Measurements from ENCODE around the gene SSNA1. TPM values are rescaled to one million over a fixed set of nuclear protein-coding genes. Genes with fewer than 3 reads are reported as not detected.

SSNA1 gene
- total and polyA plus RNA-seq, 4 experiments from 2014 or later: 48.6 to 161 (median 83.1) TPM

- ChIA-PET CTCF (ENCODE audit: partially characterized antibody) (no interaction called here), POLR2A (ENCODE audit: partially characterized antibody) (no interaction called here)
- no peak overlapping the region for H3K4me3 Mint-ChIP-seq
- no peak overlapping the region for H3K27ac Mint-ChIP-seq
- H3K9me3 Mint-ChIP-seq: no peaks in the 10 kb centered on the region
- H3K27me3 Mint-ChIP-seq: peaks cover 3 to 6% of the 10 kb centered on the region in 2 donors
- H3K36me3 ChIP-seq (ENCODE audit: insufficient read depth, low read length): no peaks in the 10 kb centered on the region
- H3K36me3 Mint-ChIP-seq: no peaks in the 10 kb centered on the region
- DNase-seq: peak in 1 of 5 donors; percentile 5
- no peak overlapping the region for H3K27ac ChIP-seq (ENCODE audit: low read depth, low read length)
- H3K27me3 ChIP-seq (ENCODE audit: insufficient read depth, low read length): no peaks in the 10 kb centered on the region
- no peaks in the 10 kb centered on the region for H3K9me3 ChIP-seq (ENCODE audit: control insufficient read depth in 1 of 2, low read length in 2 of 2)
- H3K4me1 Mint-ChIP-seq: peaks cover 0 to 8% (median 0%) of the 10 kb centered on the region in 4 donors
- intact Hi-C loops (cut with micrococcal nuclease): no loop called here
- H3K4me3 ChIP-seq (ENCODE audit: low read length in 2 of 2): no peak overlapping the region
- no peaks in the 10 kb centered on the region for H3K4me1 ChIP-seq (ENCODE audit: insufficient read depth, low read length)
Observed at GRCh38 chr9:137148661-137149060, 39.8 kb upstream of the SSNA1 start.

DNA sequence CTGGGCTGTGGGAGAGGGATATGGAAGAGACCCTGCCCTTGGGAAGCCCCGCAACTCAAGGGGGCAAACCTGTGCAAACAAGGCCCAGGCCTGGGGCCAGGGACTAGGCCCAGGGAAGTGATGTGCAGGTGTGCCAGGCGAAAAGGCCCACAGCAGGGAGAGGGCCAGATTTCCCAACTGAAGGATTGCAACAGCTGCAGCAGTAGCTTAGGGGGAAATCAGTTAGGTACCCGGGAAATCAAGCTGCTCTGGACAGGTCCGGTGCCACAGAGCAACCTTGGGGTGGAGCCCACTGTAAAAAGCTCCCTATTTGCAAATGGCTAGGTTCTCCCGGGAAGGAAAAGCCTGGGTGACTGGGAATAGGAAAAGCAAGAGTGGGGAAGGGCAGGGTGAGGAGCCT lies 39.1 kb upstream of the SSNA1 start:
- Histone ChIP-seq H3K9me3 (ENCODE audit: control insufficient read depth in 1 of 2, low read length in 2 of 2) (no peaks in the 10 kb centered on the region), H3K27me3 (ENCODE audit: insufficient read depth, low read length) (no peaks in the 10 kb centered on the region), H3K36me3 (ENCODE audit: insufficient read depth, low read length) (no peaks in the 10 kb centered on the region), H3K27ac (ENCODE audit: low read depth, low read length) (no peak overlapping the region), H3K4me1 (ENCODE audit: insufficient read depth, low read length) (no peaks in the 10 kb centered on the region), H3K4me3 (ENCODE audit: low read length in 2 of 2) (no peak overlapping the region)
- CTCF ChIA-PET (ENCODE audit: partially characterized antibody): interaction anchor here (0.7 kb wide), 1 partner anchor 78 kb away, joined by 3 read pairs; the partner anchor contains the start of gene RNF224
- Mint-ChIP-seq H3K9me3 (no peaks in the 10 kb centered on the region), H3K4me1 (peaks cover 0 to 8% (median 0%) of the 10 kb centered on the region in 4 donors), H3K27ac (no peak overlapping the region), H3K4me3 (no peak overlapping the region), H3K36me3 (no peaks in the 10 kb centered on the region), H3K27me3 (peaks cover 3% of the 10 kb centered on the region in 2 donors)
- intact Hi-C loops (cut with micrococcal nuclease): no loop called here
- peak in 1 of 5 donors; percentile 14 for DNase-seq
- POLR2A ChIA-PET (ENCODE audit: partially characterized antibody): no interaction called here

DNA sequence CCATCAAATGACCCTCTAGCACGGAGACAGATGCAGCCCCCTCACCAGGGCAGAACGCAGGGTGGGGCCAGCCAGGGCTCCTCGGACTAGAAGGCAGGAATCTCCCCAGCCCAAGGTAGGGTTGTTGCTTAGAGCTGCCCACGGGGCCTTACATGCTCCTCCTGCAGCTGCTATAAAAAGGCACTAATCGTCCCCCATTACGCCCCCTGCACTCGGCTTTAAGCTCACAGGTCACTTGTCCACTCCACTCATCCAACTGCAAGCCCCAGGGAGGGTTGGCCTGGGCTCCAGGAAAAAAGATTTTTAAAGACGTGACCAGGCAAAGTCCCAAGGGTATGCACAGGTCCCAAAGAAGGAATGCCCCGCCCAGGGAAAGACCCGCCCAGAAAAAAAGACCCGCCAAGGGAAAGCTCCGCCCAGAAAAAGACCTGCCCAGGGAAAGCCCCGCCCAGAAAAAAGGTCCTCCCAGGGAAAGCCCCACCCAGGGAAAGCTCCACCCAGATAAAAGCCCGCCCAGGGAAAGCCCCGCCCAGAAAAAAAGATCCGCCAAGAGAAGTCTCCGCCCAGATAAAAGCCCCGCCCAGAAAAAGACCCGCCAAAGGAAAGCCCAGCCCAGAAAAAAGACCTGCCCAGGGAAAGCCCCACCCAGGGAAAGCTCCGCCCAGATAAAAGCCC lies 38.4 kb upstream of the SSNA1 start:
- H3K27ac Mint-ChIP-seq: no peak overlapping the region
- POLR2A ChIA-PET (ENCODE audit: partially characterized antibody): no interaction called here

DNA sequence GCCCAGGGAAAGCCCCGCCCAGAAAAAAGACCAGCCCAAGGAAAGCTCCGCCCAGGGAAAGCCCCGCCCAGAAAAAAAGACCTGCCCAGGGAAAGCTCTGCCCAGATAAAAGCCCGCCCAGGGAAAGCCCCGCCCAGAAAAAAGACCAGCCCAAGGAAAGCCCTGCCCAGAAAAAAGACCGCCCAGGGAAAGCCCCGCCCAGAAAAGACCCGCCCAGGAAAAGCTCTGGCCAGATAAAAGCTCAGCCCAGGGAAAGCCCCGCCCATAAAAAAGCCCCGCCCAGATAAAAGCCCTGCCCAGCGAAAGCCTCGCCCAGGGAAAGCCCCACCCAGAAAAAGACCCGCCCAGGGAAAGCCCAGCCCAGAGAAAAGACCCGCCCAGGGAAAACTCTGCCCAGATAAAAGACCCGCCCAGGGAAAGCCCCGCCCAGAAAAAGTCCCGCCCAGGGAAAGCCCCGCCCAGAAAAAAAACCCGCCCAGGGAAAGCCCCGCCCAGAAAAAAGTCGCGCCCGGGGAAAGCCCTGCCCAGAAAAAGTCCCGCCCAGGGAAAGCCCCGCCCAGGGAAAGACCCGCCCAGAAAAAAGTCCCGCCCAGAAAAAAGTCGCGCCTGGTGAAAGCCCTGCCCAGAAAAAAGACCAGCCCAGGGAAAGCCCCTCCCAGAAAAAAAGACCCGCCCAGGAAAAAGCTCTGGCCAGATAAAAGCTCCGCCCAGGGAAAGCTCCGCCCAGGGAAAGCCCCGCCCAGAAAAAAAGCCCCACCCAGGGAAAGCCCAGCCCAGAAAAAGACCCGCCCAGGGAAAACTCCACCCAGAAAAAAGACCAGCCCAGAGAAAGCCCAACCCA lies 37.6 kb upstream of the SSNA1 start:
- ChIA-PET POLR2A (ENCODE audit: partially characterized antibody) (no interaction called here), CTCF (ENCODE audit: partially characterized antibody) (no interaction called here)
- peak in 1 of 5 donors; percentile 34 for DNase-seq
- H3K4me1 ChIP-seq (ENCODE audit: insufficient read depth, low read length): no peaks in the 10 kb centered on the region
- peak overlapping the region in 2 of 7 donors; percentile 58 to 62 for H3K27ac Mint-ChIP-seq
- intact Hi-C loops (cut with micrococcal nuclease): no loop called here
- H3K27ac ChIP-seq (ENCODE audit: low read depth, low read length): no peak overlapping the region
- no peak overlapping the region for H3K4me3 Mint-ChIP-seq
- H3K27me3 Mint-ChIP-seq: peaks cover 3 to 9% of the 10 kb centered on the region in 2 donors
- no peaks in the 10 kb centered on the region for H3K36me3 Mint-ChIP-seq
- no peak overlapping the region for H3K4me3 ChIP-seq (ENCODE audit: low read length in 2 of 2)
- H3K27me3 ChIP-seq (ENCODE audit: insufficient read depth, low read length): no peaks in the 10 kb centered on the region
- H3K36me3 ChIP-seq (ENCODE audit: insufficient read depth, low read length): no peaks in the 10 kb centered on the region
- no peaks in the 10 kb centered on the region for H3K9me3 Mint-ChIP-seq
- H3K9me3 ChIP-seq (ENCODE audit: control insufficient read depth in 1 of 2, low read length in 2 of 2): no peaks in the 10 kb centered on the region
- peaks cover 0 to 8% (median 0%) of the 10 kb centered on the region in 4 donors for H3K4me1 Mint-ChIP-seq

More for the DNA sequence above, 38.4 kb upstream of the SSNA1 start:
- Histone ChIP-seq H3K27ac (ENCODE audit: low read depth, low read length) (no peak overlapping the region), H3K36me3 (ENCODE audit: insufficient read depth, low read length) (no peaks in the 10 kb centered on the region), H3K9me3 (ENCODE audit: control insufficient read depth in 1 of 2, low read length in 2 of 2) (no peaks in the 10 kb centered on the region), H3K4me3 (ENCODE audit: low read length in 2 of 2) (no peak overlapping the region), H3K4me1 (ENCODE audit: insufficient read depth, low read length) (no peaks in the 10 kb centered on the region), H3K27me3 (ENCODE audit: insufficient read depth, low read length) (no peaks in the 10 kb centered on the region)
- CTCF ChIA-PET (ENCODE audit: partially characterized antibody): no interaction called here
- Mint-ChIP-seq H3K4me3 (no peak overlapping the region), H3K27me3 (peaks cover 3 to 6% of the 10 kb centered on the region in 2 donors), H3K4me1 (peaks cover 0 to 8% (median 0%) of the 10 kb centered on the region in 4 donors), H3K36me3 (no peaks in the 10 kb centered on the region), H3K9me3 (no peaks in the 10 kb centered on the region)
- DNase-seq: peak in 1 of 5 donors; percentile 18
- intact Hi-C loops (cut with micrococcal nuclease): no loop called here

GRCh38 chr9:137152844-137153405 lies 35.6 kb upstream of the SSNA1 start:
- intact Hi-C loops (cut with micrococcal nuclease): no loop called here
- Histone ChIP-seq H3K4me3 (ENCODE audit: low read length in 2 of 2) (no peak overlapping the region), H3K9me3 (ENCODE audit: control insufficient read depth in 1 of 2, low read length in 2 of 2) (no peaks in the 10 kb centered on the region), H3K4me1 (ENCODE audit: insufficient read depth, low read length) (peaks cover 13% of the 10 kb centered on the region), H3K36me3 (ENCODE audit: insufficient read depth, low read length) (no peaks in the 10 kb centered on the region), H3K27ac (ENCODE audit: low read depth, low read length) (no peak overlapping the region), H3K27me3 (ENCODE audit: insufficient read depth, low read length) (no peaks in the 10 kb centered on the region)
- DNase-seq: no peak
- POLR2A ChIA-PET (ENCODE audit: partially characterized antibody): no interaction called here
- Mint-ChIP-seq H3K27me3 (peaks cover under 1 to 15% of the 10 kb centered on the region in 2 donors), H3K36me3 (no peaks in the 10 kb centered on the region), H3K27ac (no peak overlapping the region), H3K9me3 (no peaks in the 10 kb centered on the region), H3K4me1 (peaks cover 2 to 16% (median 5%) of the 10 kb centered on the region in 4 donors), H3K4me3 (no peak overlapping the region)
- CTCF ChIA-PET (ENCODE audit: partially characterized antibody): no interaction called here

GRCh38 chr9:137156567-137157375 lies 31.7 kb upstream of the SSNA1 start:
- Mint-ChIP-seq H3K27me3 (peaks cover 6 to 32% of the 10 kb centered on the region in 2 donors), H3K36me3 (no peaks in the 10 kb centered on the region), H3K9me3 (no peaks in the 10 kb centered on the region), H3K27ac (peak overlapping the region in 1 of 7 donors; percentile 59), H3K4me1 (peaks cover 6 to 22% (median 16%) of the 10 kb centered on the region in 4 donors), H3K4me3 (peak overlapping the region in 7 of 8 donors; percentile 38 to 72 (median 54))
- Histone ChIP-seq H3K4me1 (ENCODE audit: insufficient read depth, low read length) (peaks cover 19% of the 10 kb centered on the region), H3K27ac (ENCODE audit: low read depth, low read length) (no peak overlapping the region), H3K36me3 (ENCODE audit: insufficient read depth, low read length) (no peaks in the 10 kb centered on the region), H3K27me3 (ENCODE audit: insufficient read depth, low read length) (peaks cover 9% of the 10 kb centered on the region), H3K9me3 (ENCODE audit: control insufficient read depth in 1 of 2, low read length in 2 of 2) (no peaks in the 10 kb centered on the region), H3K4me3 (ENCODE audit: low read length in 2 of 2) (peak overlapping the region in 1 of 2 donors; percentile 44)
- intact Hi-C loops (cut with micrococcal nuclease): no loop called here
- peak; percentile 31 to 59 (median 44) for DNase-seq
- CTCF ChIA-PET (ENCODE audit: partially characterized antibody): interaction anchor here (1.4 kb wide), 1 partner anchor 33 kb away, joined by 3 read pairs; no protein-coding TSS in a partner anchor
- POLR2A ChIA-PET (ENCODE audit: partially characterized antibody): interaction anchor here (0.6 to 1.7 kb wide), 4 partner anchors 14 to 84 kb away, joined by 3 to 4 read pairs (median 3); partner anchors contain the start of gene TUBB4B

Measured in CD4-positive, alpha-beta memory T cell (primary cell).